ENCODE data around the gene NR5A1.

The NR5A1 gene

DNA sequence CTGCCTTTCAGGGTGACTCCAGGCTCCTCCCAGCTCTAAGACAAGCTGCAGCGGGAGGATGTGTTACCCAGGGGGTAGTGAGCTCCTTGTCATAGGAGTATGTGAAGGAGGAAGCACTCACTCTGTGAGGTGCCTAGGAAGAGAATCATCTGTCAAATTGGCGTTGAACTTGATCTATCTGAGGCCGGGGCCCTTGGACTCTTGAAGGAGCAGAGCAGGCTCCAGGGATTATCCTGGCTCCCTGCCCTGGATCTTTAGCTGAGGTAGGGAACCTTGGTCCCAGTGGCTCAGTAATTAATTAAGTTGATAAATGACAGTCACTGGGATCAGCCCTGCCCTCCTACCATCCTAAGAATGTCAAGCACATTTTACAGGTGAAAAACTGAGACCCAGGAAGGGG is 41.5 kb downstream of the NR5A1 start:
- Histone ChIP-seq H3K4me1 (ENCODE audit: control insufficient read depth, low read length) (no peaks in the 10 kb centered on the region), H4K20me1 (ENCODE audit: control insufficient read depth, insufficient read depth, low read depth, low read length) (no peaks in the 10 kb centered on the region), H3K36me3 (ENCODE audit: control insufficient read depth, low read length) (no peaks in the 10 kb centered on the region), H3K4me2 (ENCODE audit: low read length) (no peak overlapping the region), H3K27me3 (ENCODE audit: control insufficient read depth, low read length) (0 out of 2 replicates have a peak, but pooled peaks cover 3% of the 10 kb centered on the region), H3K27ac (ENCODE audit: low read depth, low read length) (no peak overlapping the region), H3K9me2 (replicated peaks; ENCODE audit: control insufficient read depth, low read length) (no peaks in the 10 kb centered on the region), H3K9me3 (ENCODE audit: control insufficient read depth, insufficient read depth, low read length) (no peaks in the 10 kb centered on the region), H3K79me2 (ENCODE audit: control insufficient read depth, low read length) (no peaks in the 10 kb centered on the region), H3F3A (ENCODE audit: control insufficient read depth, insufficient read depth) (no peaks in the 10 kb centered on the region), H3K4me3 (ENCODE audit: low read length) (no peak overlapping the region)
- TF ChIP-seq, protein P1, sequence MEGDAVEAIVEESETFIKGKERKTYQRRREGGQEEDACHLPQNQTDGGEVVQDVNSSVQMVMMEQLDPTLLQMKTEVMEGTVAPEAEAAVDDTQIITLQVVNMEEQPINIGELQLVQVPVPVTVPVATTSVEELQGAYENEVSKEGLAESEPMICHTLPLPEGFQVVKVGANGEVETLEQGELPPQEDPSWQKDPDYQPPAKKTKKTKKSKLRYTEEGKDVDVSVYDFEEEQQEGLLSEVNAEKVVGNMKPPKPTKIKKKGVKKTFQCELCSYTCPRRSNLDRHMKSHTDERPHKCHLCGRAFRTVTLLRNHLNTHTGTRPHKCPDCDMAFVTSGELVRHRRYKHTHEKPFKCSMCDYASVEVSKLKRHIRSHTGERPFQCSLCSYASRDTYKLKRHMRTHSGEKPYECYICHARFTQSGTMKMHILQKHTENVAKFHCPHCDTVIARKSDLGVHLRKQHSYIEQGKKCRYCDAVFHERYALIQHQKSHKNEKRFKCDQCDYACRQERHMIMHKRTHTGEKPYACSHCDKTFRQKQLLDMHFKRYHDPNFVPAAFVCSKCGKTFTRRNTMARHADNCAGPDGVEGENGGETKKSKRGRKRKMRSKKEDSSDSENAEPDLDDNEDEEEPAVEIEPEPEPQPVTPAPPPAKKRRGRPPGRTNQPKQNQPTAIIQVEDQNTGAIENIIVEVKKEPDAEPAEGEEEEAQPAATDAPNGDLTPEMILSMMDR (IDR thresholded peaks at IDR 0.05; ENCODE audit: low read depth, low read length, poor library complexity, severe bottlenecking) = no peak
- TF ChIP-seq EZH2phosphoT487 (IDR thresholded peaks at IDR 0.05; ENCODE audit: borderline replicate concordance, low read length) = no peak

DNA sequence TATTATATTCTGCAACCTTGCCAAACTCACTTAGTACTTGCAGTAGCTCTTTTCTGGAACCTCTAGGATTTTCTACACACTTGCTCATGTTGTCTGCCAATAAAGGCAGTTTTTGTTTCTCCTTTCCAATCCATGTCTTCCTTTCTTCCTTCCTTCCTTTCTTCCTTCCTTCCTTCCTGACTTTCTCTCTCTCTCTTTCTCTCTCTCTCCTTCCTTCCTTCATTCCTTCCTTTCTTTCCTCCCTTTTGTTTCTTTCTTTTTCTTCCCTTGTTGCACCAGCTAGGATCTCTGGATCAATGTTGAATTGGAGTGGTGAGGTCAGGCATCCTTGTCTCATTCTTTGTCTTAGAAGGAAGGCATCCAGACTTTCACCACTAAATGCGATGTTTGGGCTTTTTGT is 44.5 kb downstream of the NR5A1 start:
- TF ChIP-seq EZH2phosphoT487 (IDR thresholded peaks at IDR 0.05; ENCODE audit: borderline replicate concordance, low read length) = no peak
- TF ChIP-seq, protein P1 (IDR thresholded peaks at IDR 0.05; ENCODE audit: low read depth, low read length, poor library complexity, severe bottlenecking) = no peak
- H4K20me1 ChIP-seq (ENCODE audit: control insufficient read depth, insufficient read depth, low read depth, low read length) = no peaks in the 10 kb centered on the region

DNA sequence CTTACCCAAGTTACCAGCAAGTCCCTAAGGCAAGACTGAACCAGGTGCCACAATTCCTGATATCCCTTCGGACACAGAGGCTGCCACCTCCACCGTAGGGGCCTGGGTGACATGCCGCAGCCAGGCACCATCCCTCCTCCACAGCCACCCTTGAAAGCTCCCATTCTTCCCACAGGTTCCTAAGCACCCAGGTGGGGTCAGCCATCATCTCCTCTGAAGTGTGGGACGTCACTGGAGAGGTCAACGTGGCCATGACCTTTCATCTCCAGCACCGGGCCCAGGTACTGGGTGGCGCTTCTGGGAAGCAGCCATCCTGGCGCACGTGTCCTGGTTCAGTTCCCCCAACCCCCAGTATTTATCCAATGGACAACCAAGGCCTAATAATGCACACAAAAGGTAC is 48.8 kb downstream of the NR5A1 start:
- Histone ChIP-seq H3F3A (ENCODE audit: control insufficient read depth, insufficient read depth) (no peaks in the 10 kb centered on the region), H3K27ac (ENCODE audit: low read depth, low read length) (no peak overlapping the region), H3K4me3 (ENCODE audit: low read length) (no peak overlapping the region), H3K4me1 (ENCODE audit: control insufficient read depth, low read length) (no peaks in the 10 kb centered on the region), H3K9me2 (replicated peaks; ENCODE audit: control insufficient read depth, low read length) (no peaks in the 10 kb centered on the region), H3K9me3 (ENCODE audit: control insufficient read depth, insufficient read depth, low read length) (no peaks in the 10 kb centered on the region), H3K79me2 (ENCODE audit: control insufficient read depth, low read length) (no peaks in the 10 kb centered on the region), H3K27me3 (ENCODE audit: control insufficient read depth, low read length) (0 out of 2 replicates have a peak, but pooled peaks cover 3% of the 10 kb centered on the region), H4K20me1 (ENCODE audit: control insufficient read depth, insufficient read depth, low read depth, low read length) (no peaks in the 10 kb centered on the region), H3K4me2 (ENCODE audit: low read length) (no peak overlapping the region), H3K36me3 (ENCODE audit: control insufficient read depth, low read length) (no peaks in the 10 kb centered on the region)
- TF ChIP-seq, protein P1 (IDR thresholded peaks at IDR 0.05; ENCODE audit: low read depth, low read length, poor library complexity, severe bottlenecking) = no peak

More for the DNA sequence above, 44.5 kb downstream of the NR5A1 start:
- H3K9me2 ChIP-seq (replicated peaks; ENCODE audit: control insufficient read depth, low read length) = no peaks in the 10 kb centered on the region
- 0 out of 2 replicates have a peak, but pooled peaks cover 3% of the 10 kb centered on the region for H3K27me3 ChIP-seq (ENCODE audit: control insufficient read depth, low read length)
- no peaks in the 10 kb centered on the region for H3F3A ChIP-seq (ENCODE audit: control insufficient read depth, insufficient read depth)
- no peak overlapping the region for H3K4me2 ChIP-seq (ENCODE audit: low read length)
- no peaks in the 10 kb centered on the region for H3K79me2 ChIP-seq (ENCODE audit: control insufficient read depth, low read length)
- no peak overlapping the region for H3K4me3 ChIP-seq (ENCODE audit: low read length)
- no peaks in the 10 kb centered on the region for H3K9me3 ChIP-seq (ENCODE audit: control insufficient read depth, insufficient read depth, low read length)
- no peaks in the 10 kb centered on the region for H3K36me3 ChIP-seq (ENCODE audit: control insufficient read depth, low read length)
- H3K27ac ChIP-seq (ENCODE audit: low read depth, low read length) = no peak overlapping the region
- H3K4me1 ChIP-seq (ENCODE audit: control insufficient read depth, low read length) = no peaks in the 10 kb centered on the region

All from DOHH2 (cell line).